ENCODE results near the gene TSBP1. TPM values are rescaled to one million over a fixed set of nuclear protein-coding genes. Genes with fewer than 3 reads are reported as not detected.

TSBP1 gene
- polyA plus RNA-seq, 1 experiment, result not detected

DNA sequence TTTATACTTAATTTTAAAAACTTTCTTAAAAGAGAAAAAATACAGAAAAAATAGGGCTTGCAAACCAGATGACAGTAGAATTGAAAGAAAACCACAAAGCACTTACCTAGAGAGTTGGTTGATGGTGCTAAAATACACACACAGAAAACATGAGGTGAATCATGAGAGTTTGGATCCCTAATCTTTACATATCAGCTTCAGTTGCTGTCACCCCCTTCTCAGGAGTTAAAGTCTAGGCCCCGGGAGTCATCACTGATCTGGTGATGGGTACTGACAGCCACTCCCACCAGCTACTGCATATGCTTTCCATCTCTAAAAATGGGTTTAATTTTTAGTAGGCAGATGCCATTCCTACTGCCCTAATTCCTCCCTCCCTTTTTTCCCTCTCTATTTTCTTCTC is 16.7 kb downstream of the TSBP1 start:
- Histone ChIP-seq H3K27me3 (ENCODE audit: control insufficient read depth, insufficient read depth, low read length) (no peaks in the 10 kb centered on the region), H3K4me3 (ENCODE audit: low read depth, low read length) (no peak overlapping the region), H3K36me3 (ENCODE audit: control insufficient read depth, insufficient read depth, low read length) (no peaks in the 10 kb centered on the region)
- TF ChIP-seq, protein P1, sequence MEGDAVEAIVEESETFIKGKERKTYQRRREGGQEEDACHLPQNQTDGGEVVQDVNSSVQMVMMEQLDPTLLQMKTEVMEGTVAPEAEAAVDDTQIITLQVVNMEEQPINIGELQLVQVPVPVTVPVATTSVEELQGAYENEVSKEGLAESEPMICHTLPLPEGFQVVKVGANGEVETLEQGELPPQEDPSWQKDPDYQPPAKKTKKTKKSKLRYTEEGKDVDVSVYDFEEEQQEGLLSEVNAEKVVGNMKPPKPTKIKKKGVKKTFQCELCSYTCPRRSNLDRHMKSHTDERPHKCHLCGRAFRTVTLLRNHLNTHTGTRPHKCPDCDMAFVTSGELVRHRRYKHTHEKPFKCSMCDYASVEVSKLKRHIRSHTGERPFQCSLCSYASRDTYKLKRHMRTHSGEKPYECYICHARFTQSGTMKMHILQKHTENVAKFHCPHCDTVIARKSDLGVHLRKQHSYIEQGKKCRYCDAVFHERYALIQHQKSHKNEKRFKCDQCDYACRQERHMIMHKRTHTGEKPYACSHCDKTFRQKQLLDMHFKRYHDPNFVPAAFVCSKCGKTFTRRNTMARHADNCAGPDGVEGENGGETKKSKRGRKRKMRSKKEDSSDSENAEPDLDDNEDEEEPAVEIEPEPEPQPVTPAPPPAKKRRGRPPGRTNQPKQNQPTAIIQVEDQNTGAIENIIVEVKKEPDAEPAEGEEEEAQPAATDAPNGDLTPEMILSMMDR (IDR thresholded peaks at IDR 0.05; ENCODE audit: insufficient read depth, low read depth, low read length), result no peak
- no peak for DNase-seq (ENCODE audit: low read depth)
- ChIA-PET POLR2A (no interaction called here), CTCF (no interaction called here)

DNA sequence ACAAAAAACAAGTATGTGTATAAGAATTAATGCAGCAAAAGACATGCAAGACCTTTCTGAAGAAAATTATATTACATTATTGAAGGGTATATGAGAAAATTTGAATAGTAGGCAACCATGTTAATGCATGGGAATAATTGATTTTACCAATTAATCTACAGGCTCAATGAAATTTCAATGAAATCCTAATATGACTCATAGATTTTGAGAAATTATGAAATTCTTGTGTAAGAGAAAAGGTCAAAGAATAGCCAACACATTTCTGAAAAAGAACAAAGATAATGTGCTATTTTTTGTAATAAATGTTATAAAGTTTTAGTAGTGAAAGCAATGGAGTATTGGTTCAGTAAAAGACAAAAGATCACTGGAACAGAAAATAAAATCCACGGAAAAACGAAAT is 18.4 kb downstream of the TSBP1 start:
- Histone ChIP-seq H3K27me3 (ENCODE audit: control insufficient read depth, insufficient read depth, low read length) (no peaks in the 10 kb centered on the region), H3K36me3 (ENCODE audit: control insufficient read depth, insufficient read depth, low read length) (no peaks in the 10 kb centered on the region), H3K4me3 (ENCODE audit: low read depth, low read length) (no peak overlapping the region)
- no peak for DNase-seq (ENCODE audit: low read depth)
- TF ChIP-seq, protein P1 (IDR thresholded peaks at IDR 0.05; ENCODE audit: insufficient read depth, low read depth, low read length), result no peak
- CTCF ChIA-PET, result no interaction called here
- POLR2A ChIA-PET, result no interaction called here

GRCh38 chr6:32340242-32340641 is 31.5 kb downstream of the TSBP1 start:
- H3K36me3 ChIP-seq (ENCODE audit: control insufficient read depth, insufficient read depth, low read length), result no peaks in the 10 kb centered on the region
- no peak for DNase-seq (ENCODE audit: low read depth)
- TF ChIP-seq, protein P1 (IDR thresholded peaks at IDR 0.05; ENCODE audit: insufficient read depth, low read depth, low read length), result no peak
- no peaks in the 10 kb centered on the region for H3K27me3 ChIP-seq (ENCODE audit: control insufficient read depth, insufficient read depth, low read length)
- ChIA-PET CTCF (no interaction called here), POLR2A (no interaction called here)
- no peak overlapping the region for H3K4me3 ChIP-seq (ENCODE audit: low read depth, low read length)

DNA sequence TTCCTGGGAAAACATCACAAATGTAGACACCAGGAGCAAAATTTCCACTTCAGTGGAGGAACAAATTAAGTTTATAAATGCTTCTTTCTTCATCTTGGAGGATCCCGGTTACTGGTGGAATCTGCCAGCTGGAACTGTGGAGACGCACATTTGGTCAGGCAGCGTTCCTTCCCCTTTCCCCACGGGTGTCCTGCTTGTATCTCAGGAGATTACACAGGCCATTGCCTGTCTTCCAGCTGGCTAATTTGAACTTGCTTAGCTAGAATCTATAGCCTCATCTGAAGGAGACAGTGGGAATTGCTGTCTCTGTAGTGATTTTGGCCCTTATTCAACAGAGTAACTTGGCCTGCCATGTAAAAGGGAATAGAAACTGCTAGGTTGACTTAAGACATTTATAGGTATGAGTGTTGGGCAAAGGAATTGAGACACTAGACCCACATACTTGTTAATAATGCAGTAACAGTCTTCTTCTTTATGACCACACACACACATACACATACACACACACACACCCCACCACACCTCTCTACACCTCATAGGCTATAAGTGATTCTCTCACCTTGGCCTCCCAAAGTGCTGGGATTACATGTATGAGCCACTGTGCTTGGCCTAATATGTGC is 34.4 kb downstream of the TSBP1 start:
- ChIA-PET CTCF (no interaction called here), POLR2A (interaction anchor here (0.6 kb wide), 1 partner anchor 23 kb away, joined by 4 read pairs; no protein-coding TSS in a partner anchor)
- TF ChIP-seq, protein P1 (IDR thresholded peaks at IDR 0.05; ENCODE audit: insufficient read depth, low read depth, low read length), result no peak
- no peak for DNase-seq (ENCODE audit: low read depth)
- Histone ChIP-seq H3K36me3 (ENCODE audit: control insufficient read depth, insufficient read depth, low read length) (no peaks in the 10 kb centered on the region), H3K4me3 (ENCODE audit: low read depth, low read length) (no peak overlapping the region), H3K27me3 (ENCODE audit: control insufficient read depth, insufficient read depth, low read length) (no peaks in the 10 kb centered on the region; the same call in 1 of the 2 replicates)

- TF ChIP-seq, protein P1 (IDR thresholded peaks at IDR 0.05; ENCODE audit: insufficient read depth, low read depth, low read length), result no peak
Measured at GRCh38 chr6:32332433-32332832, 39.3 kb downstream of the TSBP1 start.

More at GRCh38 chr6:32332433-32332832, 39.3 kb downstream of the TSBP1 start:
- ChIA-PET CTCF (interaction anchor here (0.6 kb wide), 1 partner anchor 41 kb away, joined by 3 read pairs; no protein-coding TSS in a partner anchor), POLR2A (no interaction called here)
- Histone ChIP-seq H3K36me3 (ENCODE audit: control insufficient read depth, insufficient read depth, low read length) (no peaks in the 10 kb centered on the region), H3K4me3 (ENCODE audit: low read depth, low read length) (no peak overlapping the region), H3K27me3 (ENCODE audit: control insufficient read depth, insufficient read depth, low read length) (no peaks in the 10 kb centered on the region; the same call in 1 of the 2 replicates)
- no peak for DNase-seq (ENCODE audit: low read depth)

Measured in BJ (cell line).